Spleen (tissue), 7 donors: ENCODE results near the gene SENP1.

ENCODE experiments used
- CTCF ChIP-seq, 11 experiments: fragments of 200-600 bp in 7 of 11; fragments of 450-650 bp in 4 of 11; sonication (generic) in 4 of 11; IDR thresholded peaks in 8 of 11; conservative IDR thresholded peaks in 3 of 11; 1 replicate in 7 of 11; 2 replicates in 4 of 11; pipeline versions ENCODE4 v1.4.0 to v1.8.0; 2016 to 2021; ENCODE audit warnings: antibody characterized with exemption in 11 of 11, inconsistent platforms in 4 of 11, mild to moderate bottlenecking in 1 of 11
- POLR2AphosphoS5 ChIP-seq, 3 donors: sonication (generic); formaldehyde crosslinking; IDR thresholded peaks; one replicate each; pipeline ENCODE4 v1.5.1; 2017; ENCODE audit warnings: antibody characterized with exemption in 3 of 3
- donor health status: DM: no; HTN: no; CAD: no; lungs with moderate emphysema.
- donor health status: DM: no; HTN: no; CAD: no.
- donor health status: DM: no; HTN: no; CAD: no.

DNA sequence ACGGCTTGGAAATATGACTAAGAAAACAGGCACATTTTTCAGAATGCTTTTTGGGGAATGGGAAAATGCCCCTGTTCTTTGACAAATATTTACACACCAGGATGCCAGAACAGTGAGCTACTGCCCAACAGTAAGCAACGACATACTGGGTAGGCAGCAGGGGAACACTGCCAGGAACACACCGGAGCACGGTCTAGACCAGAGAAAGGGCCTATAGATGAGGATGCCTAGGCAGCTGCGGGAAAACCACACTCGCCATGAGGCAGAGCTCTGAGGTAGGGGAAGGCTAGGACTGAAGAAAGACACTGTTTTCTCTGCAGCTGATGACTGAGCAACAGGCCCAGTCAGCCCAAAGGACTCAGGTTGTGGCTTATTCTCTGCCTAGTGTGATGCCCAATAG, 55.7 kb downstream of the SENP1 start:
- TF ChIP-seq POLR2AphosphoS5 (IDR thresholded peaks at IDR 0.05), result no peak
- TF ChIP-seq CTCF (IDR thresholded peaks at IDR 0.05 in 8 of 11, conservative IDR thresholded peaks at IDR 0.05 in 3 of 11), result no peak
